Transverse colon (tissue), 4 donors: Measurements from ENCODE around the gene C22orf31. TPM values are rescaled to one million over a fixed set of nuclear protein-coding genes. Genes with fewer than 3 reads are reported as not detected.

ENCODE experiments used
- DNase-seq: peaks from one replicate; pipeline ENCODE4 v3.0.0-alpha.2; 2019
- H3K27ac ChIP-seq, 4 donors: fragments of 200-600 bp; sonication (generic); 2 replicates each; pipeline ENCODE4 v1.5.1; 2016 to 2018; ENCODE audit warnings: inconsistent platforms in 4 of 4
- H3K27me3 ChIP-seq: fragments of 200-600 bp; sonication (generic); 2 replicates; pipeline ENCODE4 v1.5.1; 2017; ENCODE audit warnings: inconsistent platforms
- H3K36me3 ChIP-seq, 4 donors: fragments of 200-600 bp; sonication (generic); 2 replicates each; pipeline ENCODE4 v1.5.1; 2017 to 2019; ENCODE audit warnings: inconsistent platforms in 4 of 4
- H3K4me1 ChIP-seq, 4 donors: fragments of 200-600 bp; sonication (generic); 2 replicates each; pipeline ENCODE4 v1.5.1; 2017 to 2020; ENCODE audit warnings: inconsistent platforms in 4 of 4
- H3K4me3 ChIP-seq, 4 donors: fragments of 200-600 bp; sonication (generic); 1 replicate in 1 of 4; 2 replicates in 3 of 4; pipeline versions ENCODE4 v1.5.1 to v1.6.1; 2017 to 2019; ENCODE audit warnings: inconsistent platforms in 4 of 4
- H3K9me3 ChIP-seq, 2 donors: fragments of 200-600 bp; sonication (generic); 2 replicates each; pipeline ENCODE4 v1.5.1; 2017 to 2019; ENCODE audit warnings: inconsistent platforms in 2 of 2
- EP300 ChIP-seq: sonication (generic); formaldehyde crosslinking; IDR thresholded peaks from one replicate; pipeline ENCODE4 v1.6.1; 2017; ENCODE audit warnings: antibody characterized with exemption, low read depth
- POLR2A ChIP-seq: fragments of 450-650 bp; IDR thresholded peaks from one replicate; pipeline ENCODE4 v1.6.1; 2016; ENCODE audit warnings: antibody characterized with exemption, mild to moderate bottlenecking, moderate library complexity
- POLR2AphosphoS5 ChIP-seq, 3 donors: sonication (generic); formaldehyde crosslinking; IDR thresholded peaks; one replicate each; pipeline ENCODE4 v1.6.1; 2016; ENCODE audit warnings: antibody characterized with exemption in 3 of 3
- WGBS, 2 donors: methylation state at CpG; one replicate each; pipeline ENCODE4 v1.1.5; 2018; ENCODE audit warnings: low coverage in 1 of 2; 5-methylcytosine and 5-hydroxymethylcytosine counted together
- in situ Hi-C, 4 donors: fragments of 200-750 bp; cut with MboI; loops; one replicate each; pipeline versions ENCODE4 v1.15.0 to v1.15.1; 2017; ENCODE audit warnings: low sequenced_read_pairs in 3 of 4, low pct_ligation_motif_present in 1 of 4, low pct_unique_long_range_greater_than_20kb in 1 of 4
- intact Hi-C: fragments of 100-400 bp; cut with DNase I; formaldehyde crosslinking; loops from one replicate; pipeline ENCODE4 v1.15.1; 2023; ENCODE audit warnings: low total_unique reads
- total RNA-seq, 4 donors: library from RNA; depleted of rRNA; stranded (reverse); fragments of >200 nt; gene quantifications; one replicate each; pipeline ENCODE4 v1.1.0, GENCODE V29; 2016
- TF ChIP-seq, protein P1 (sequence below), 5 experiments: fragments of 200-600 bp in 3 of 5; fragments of 450-650 bp in 2 of 5; sonication (generic) in 3 of 5; IDR thresholded peaks; 1 replicate in 2 of 5; 2 replicates in 3 of 5; pipeline ENCODE4 v1.5.1; 2016 to 2017; ENCODE audit warnings: antibody characterized with exemption in 5 of 5, inconsistent platforms in 3 of 5, mild to moderate bottlenecking in 2 of 5, moderate library complexity in 1 of 5

C22orf31 gene
- total RNA-seq, 4 donors from 2014 or later = not detected

DNA sequence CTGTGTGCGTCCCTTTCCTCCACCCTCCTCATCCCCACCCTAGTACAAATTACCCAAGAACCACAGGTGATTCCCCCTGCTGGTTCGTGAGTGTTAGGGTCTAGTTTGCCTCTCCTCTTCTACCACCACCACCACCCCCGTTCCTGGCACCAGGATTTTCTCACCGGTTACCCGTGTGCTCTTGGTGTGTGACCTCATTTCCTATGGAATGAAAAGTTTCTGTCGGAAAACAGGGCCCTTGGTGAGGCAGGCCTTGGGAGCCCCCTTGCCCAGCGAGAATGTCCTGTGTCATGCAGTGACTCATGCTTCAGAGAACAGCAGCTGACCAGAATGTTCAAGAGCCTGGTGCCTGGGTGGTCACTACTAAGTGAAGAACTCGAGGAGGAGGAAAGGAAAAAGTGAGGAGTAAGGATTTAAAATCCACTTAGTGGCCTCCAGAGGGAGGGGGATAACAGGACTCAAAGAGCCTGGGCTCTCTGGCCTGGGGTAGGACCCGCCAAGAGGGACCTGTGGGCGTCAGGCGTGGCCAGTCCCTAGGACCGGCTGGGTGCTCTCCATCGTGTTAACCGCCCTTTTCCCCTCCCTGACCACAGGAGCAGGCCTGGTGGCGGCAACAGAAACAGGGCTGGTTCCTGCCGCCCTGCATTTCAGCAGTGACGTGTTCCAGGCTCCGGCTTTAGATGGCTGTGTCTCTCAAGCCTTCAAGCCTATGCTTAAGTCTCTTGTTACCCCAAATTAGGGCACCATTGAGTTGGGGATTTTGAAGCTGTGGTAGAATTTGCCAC lies 30.2 kb downstream of the C22orf31 start:
- Histone ChIP-seq H3K4me1 (peaks cover 13 to 47% (median 26%) of the 10 kb centered on the region in 4 donors), H3K9me3 (no peaks in the 10 kb centered on the region), H3K36me3 (no peaks in the 10 kb centered on the region), H3K27ac (peak overlapping the region; percentile 78 to 85 (median 83)), H3K27me3 (no peaks in the 10 kb centered on the region), H3K4me3 (peak overlapping the region in 3 of 4 donors; percentile 43 to 50 (median 45))
- TF ChIP-seq POLR2AphosphoS5 (IDR thresholded peaks at IDR 0.05) (peak; percentile 17 to 43 (median 31)), POLR2A (no peak), EP300 (no peak)
- TF ChIP-seq, protein P1, sequence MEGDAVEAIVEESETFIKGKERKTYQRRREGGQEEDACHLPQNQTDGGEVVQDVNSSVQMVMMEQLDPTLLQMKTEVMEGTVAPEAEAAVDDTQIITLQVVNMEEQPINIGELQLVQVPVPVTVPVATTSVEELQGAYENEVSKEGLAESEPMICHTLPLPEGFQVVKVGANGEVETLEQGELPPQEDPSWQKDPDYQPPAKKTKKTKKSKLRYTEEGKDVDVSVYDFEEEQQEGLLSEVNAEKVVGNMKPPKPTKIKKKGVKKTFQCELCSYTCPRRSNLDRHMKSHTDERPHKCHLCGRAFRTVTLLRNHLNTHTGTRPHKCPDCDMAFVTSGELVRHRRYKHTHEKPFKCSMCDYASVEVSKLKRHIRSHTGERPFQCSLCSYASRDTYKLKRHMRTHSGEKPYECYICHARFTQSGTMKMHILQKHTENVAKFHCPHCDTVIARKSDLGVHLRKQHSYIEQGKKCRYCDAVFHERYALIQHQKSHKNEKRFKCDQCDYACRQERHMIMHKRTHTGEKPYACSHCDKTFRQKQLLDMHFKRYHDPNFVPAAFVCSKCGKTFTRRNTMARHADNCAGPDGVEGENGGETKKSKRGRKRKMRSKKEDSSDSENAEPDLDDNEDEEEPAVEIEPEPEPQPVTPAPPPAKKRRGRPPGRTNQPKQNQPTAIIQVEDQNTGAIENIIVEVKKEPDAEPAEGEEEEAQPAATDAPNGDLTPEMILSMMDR (IDR thresholded peaks at IDR 0.05) = peak in 3 of 5 experiments; percentile 7 to 24 (median 7)
- intact Hi-C loops = loop anchor here (5.0 kb wide), 1 partner anchor 74 kb away; no protein-coding TSS in a partner anchor
- 14 to 30% methylated on average over 3 to 18 of the region's 18 CpGs for WGBS, 2 donors
- in situ Hi-C loops = loop anchor here in 3 of 4 donors (25.0 kb wide), 3 partner anchors 419 to 969 kb away; no protein-coding TSS in a partner anchor
- DNase-seq = peak; percentile 40

DNA sequence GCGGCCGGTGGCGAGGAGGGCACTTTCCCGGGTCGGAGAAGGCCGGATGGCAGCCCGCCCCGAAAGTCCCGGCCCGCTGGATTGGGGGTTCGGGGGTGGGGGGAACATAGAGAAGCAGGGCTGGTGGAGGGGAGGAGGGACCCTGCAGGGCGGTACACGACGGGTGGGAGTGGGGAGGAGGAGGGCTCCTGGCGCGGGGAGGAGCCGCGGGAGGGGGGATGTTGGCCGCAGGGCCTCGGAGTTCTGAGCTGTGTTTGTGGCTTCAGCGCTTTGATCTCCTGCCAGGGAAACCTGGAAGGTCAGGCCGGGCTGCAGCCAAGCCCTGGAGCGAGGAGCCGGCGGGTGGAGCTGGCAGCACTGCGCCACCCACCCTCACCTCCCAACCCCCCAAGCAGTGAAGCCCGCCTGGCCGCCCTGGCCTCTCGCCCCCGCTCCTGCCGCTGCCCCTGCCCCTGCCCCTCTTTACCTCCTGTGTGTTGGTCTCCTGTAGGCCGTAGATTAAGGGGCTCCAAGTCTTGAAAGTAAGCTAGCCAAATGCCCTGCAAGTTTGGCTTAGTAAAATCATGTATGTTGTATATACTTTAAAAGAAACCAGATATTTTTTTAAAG lies 30.9 kb downstream of the C22orf31 start:
- DNase-seq = peak; percentile 84

DNA sequence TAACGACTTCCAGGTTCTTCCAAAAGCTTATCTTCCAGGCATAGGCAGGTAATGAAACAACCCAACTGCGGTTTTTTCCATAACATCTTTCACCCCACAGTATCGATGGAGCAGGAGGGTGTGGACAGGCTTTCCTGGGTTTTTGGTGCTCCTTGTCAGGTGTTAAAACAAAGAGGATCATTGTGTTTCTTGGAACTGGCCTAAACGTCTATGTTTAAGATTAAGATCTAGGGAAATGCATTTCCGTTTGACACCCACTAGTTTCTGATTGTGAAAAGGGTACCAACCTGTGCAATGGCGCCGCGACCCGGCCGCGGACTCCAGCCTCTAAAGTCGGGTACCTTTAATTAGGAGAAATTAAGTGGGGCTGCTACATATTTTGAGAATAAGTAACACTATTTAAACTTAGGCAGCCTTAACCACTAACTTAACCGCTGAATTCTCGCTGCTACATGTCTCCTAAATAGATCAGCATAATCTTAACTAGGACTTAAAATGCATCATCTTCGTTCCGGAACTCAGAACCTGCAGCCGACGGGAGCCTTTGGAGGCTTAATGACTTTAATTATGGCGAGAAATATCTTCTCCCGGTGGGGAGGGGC lies 31.5 kb downstream of the C22orf31 start:
- DNase-seq = no peak
- peak overlapping the region; percentile 26 to 50 (median 44) for H3K4me3 ChIP-seq
- no peaks in the 10 kb centered on the region for H3K27me3 ChIP-seq
- no peak for TF ChIP-seq POLR2AphosphoS5 (IDR thresholded peaks at IDR 0.05)
- no peak for TF ChIP-seq POLR2A
- TF ChIP-seq EP300 = no peak
- TF ChIP-seq, protein P1 (IDR thresholded peaks at IDR 0.05) = no peak
- peaks cover 13 to 46% (median 26%) of the 10 kb centered on the region in 4 donors for H3K4me1 ChIP-seq
- no peaks in the 10 kb centered on the region for H3K9me3 ChIP-seq
- peak overlapping the region; percentile 78 to 85 (median 83) for H3K27ac ChIP-seq
- in situ Hi-C loops (loop anchor here in 3 of 4 donors (25.0 kb wide), 3 partner anchors 418 to 968 kb away; no protein-coding TSS in a partner anchor), intact Hi-C loops (loop anchor here (5.0 kb wide), 1 partner anchor 73 kb away; no protein-coding TSS in a partner anchor)
- 27 to 41% methylated on average over 5 to 20 of the region's 20 CpGs for WGBS, 2 donors
- H3K36me3 ChIP-seq = no peaks in the 10 kb centered on the region

More for the DNA sequence above, 30.9 kb downstream of the C22orf31 start:
- no peaks in the 10 kb centered on the region for H3K27me3 ChIP-seq
- H3K4me1 ChIP-seq = peaks cover 13 to 46% (median 26%) of the 10 kb centered on the region in 4 donors
- H3K36me3 ChIP-seq = no peaks in the 10 kb centered on the region
- no peaks in the 10 kb centered on the region for H3K9me3 ChIP-seq
- intact Hi-C loops (loop anchor here (5.0 kb wide), 1 partner anchor 73 kb away; no protein-coding TSS in a partner anchor), in situ Hi-C loops (loop anchor here in 3 of 4 donors (25.0 kb wide), 3 partner anchors 418 to 968 kb away; no protein-coding TSS in a partner anchor)
- peak overlapping the region; percentile 78 to 85 (median 83) for H3K27ac ChIP-seq
- peak overlapping the region; percentile 26 to 50 (median 44) for H3K4me3 ChIP-seq
- 12% methylated on average over 31 of the region's 32 CpGs; no CpG with 5 or more reads in 1 of the 2 donors for WGBS, 2 donors
- TF ChIP-seq, protein P1 (IDR thresholded peaks at IDR 0.05) = no peak
- TF ChIP-seq POLR2AphosphoS5 (IDR thresholded peaks at IDR 0.05) (peak in 2 of 3 donors; percentile 51 to 60), POLR2A (no peak), EP300 (no peak)
